Psoas muscle (tissue), 8 donors: ENCODE measurements around the gene S100A8. TPM values are rescaled to one million over a fixed set of nuclear protein-coding genes. Genes with fewer than 3 reads are reported as not detected.

Experiments used
- ATAC-seq, 4 donors: fragments of 200-7000 bp; cut with Tn5 transposase; one replicate each; pipeline ENCODE4 v1.9.1; 2020; ENCODE audit warnings: moderate library complexity in 3 of 4, mild to moderate bottlenecking in 2 of 4
- DNase-seq, 2 donors: peaks; one replicate each; pipeline ENCODE4 v3.0.0-alpha.2; 2020
- H3K27ac ChIP-seq: fragments of 200-600 bp; one replicate; pipeline ENCODE4 v1.8.0; 2022
- H3K27me3 ChIP-seq, 3 donors: fragments of 200-600 bp in 1 of 3; one replicate each; pipeline versions ENCODE4 v1.6.1 to v1.8.0; 2013 to 2022; ENCODE audit warnings: low read length in 2 of 3, mild to moderate bottlenecking in 2 of 3, moderate library complexity in 1 of 3; ENCODE audit not compliant: insufficient read depth in 3 of 3
- H3K36me3 ChIP-seq, 2 donors: fragments of 200-600 bp in 1 of 2; one replicate each; pipeline versions ENCODE4 v1.6.1 to v1.8.0; 2013 to 2022; ENCODE audit warnings: low read depth in 1 of 2, mild to moderate bottlenecking in 1 of 2, moderate library complexity in 1 of 2; ENCODE audit not compliant: insufficient read depth in 1 of 2
- H3K4me1 ChIP-seq: fragments of 200-600 bp; one replicate; pipeline ENCODE4 v1.8.0; 2022
- H3K4me3 ChIP-seq: fragments of 200-600 bp; one replicate; pipeline ENCODE4 v1.8.0; 2022; ENCODE audit warnings: mild to moderate bottlenecking
- H3K9me3 ChIP-seq: fragments of 200-600 bp; one replicate; pipeline ENCODE4 v1.8.0; 2022
- WGBS, 3 donors: extraction: QIAGEN DNeasy Blood & Tissue Kit; methylation state at CpG; one replicate each; pipeline versions ENCODE4 v1.1.6 to v1.1.7; 2013; 5-methylcytosine and 5-hydroxymethylcytosine counted together
- intact Hi-C, 2 donors: fragments of 100-400 bp; cut with DNase I; formaldehyde crosslinking; loops; one replicate each; pipeline versions ENCODE4 v1.11.0 to v1.14.2; 2022
- polyA plus RNA-seq, 3 donors: library from polyadenylated mRNA; stranded (reverse); fragments of 200-250 nt; gene quantifications; one replicate each; pipeline ENCODE4 v1.2.3, GENCODE V29; 2013
- total RNA-seq, 4 donors: library from RNA; stranded (reverse); fragmentation: NEBNext Ultra II Directional in 2 of 4; extraction: Animal tissue kit (Norgen Biotek cat#: 25700) in 2 of 4; gene quantifications; one replicate each; pipeline versions ENCODE4 v1.2.1 to v1.2.4, GENCODE V29; 2021 to 2023
- TF ChIP-seq, protein P1 (sequence below): fragments of 200-600 bp; IDR thresholded peaks from one replicate; pipeline ENCODE4 v1.8.0; 2022; ENCODE audit warnings: antibody characterized with exemption
- donor health status: healthy with polysubstance abuse.
- donor health status: DM: no; HTN: no; CAD: no; lungs with moderate emphysema.
- donor health status: Bipolar disorder and iron deficiency.
- donor health status: healthy.
- donor health status: DM: yes; HTN: yes; CAD: no.
- donor health status: DM: no; HTN: no; CAD: no.
- donor health status: DM: no; HTN: no; CAD: no.
- donor health status: DM: yes; HTN: yes; CAD: no.

Gene S100A8
- total and polyA plus RNA-seq, 7 donors, result 16.8 to 57.0 (median 30.6) TPM

DNA sequence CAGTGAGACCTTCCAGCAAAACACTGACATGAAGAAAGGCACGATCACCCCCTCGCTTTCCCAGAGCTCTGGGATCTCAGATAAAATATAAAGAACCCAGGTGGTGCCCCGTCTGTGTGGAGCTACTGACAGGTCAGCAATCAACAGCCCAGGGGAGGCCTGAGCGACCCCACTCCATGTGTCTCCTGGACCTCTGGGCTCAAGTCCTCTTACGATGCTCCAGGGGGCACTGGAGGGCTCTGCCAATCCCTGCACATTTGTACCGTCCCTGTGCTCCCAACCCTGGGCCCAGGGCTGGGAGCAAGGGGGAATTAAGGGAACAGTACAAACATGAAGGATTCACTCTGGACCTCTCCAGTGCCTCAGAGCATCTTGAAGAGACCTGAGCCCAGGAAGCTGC lies 37.9 kb upstream of the S100A8 start:
- intact Hi-C loops, result no loop called here
- 38 to 48% (median 40%) methylated on average over 6 of the region's 6 CpGs for WGBS, 3 donors
- Histone ChIP-seq H3K4me3 (no peak overlapping the region), H3K27ac (no peak overlapping the region), H3K27me3 (peaks cover 0 to 13% (median 0%) of the 10 kb centered on the region in 3 donors), H3K36me3 (no peaks in the 10 kb centered on the region), H3K9me3 (no peaks in the 10 kb centered on the region), H3K4me1 (no peaks in the 10 kb centered on the region)
- TF ChIP-seq, protein P1, sequence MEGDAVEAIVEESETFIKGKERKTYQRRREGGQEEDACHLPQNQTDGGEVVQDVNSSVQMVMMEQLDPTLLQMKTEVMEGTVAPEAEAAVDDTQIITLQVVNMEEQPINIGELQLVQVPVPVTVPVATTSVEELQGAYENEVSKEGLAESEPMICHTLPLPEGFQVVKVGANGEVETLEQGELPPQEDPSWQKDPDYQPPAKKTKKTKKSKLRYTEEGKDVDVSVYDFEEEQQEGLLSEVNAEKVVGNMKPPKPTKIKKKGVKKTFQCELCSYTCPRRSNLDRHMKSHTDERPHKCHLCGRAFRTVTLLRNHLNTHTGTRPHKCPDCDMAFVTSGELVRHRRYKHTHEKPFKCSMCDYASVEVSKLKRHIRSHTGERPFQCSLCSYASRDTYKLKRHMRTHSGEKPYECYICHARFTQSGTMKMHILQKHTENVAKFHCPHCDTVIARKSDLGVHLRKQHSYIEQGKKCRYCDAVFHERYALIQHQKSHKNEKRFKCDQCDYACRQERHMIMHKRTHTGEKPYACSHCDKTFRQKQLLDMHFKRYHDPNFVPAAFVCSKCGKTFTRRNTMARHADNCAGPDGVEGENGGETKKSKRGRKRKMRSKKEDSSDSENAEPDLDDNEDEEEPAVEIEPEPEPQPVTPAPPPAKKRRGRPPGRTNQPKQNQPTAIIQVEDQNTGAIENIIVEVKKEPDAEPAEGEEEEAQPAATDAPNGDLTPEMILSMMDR, result no peak
- ATAC-seq, result no peak
- no peak for DNase-seq

DNA sequence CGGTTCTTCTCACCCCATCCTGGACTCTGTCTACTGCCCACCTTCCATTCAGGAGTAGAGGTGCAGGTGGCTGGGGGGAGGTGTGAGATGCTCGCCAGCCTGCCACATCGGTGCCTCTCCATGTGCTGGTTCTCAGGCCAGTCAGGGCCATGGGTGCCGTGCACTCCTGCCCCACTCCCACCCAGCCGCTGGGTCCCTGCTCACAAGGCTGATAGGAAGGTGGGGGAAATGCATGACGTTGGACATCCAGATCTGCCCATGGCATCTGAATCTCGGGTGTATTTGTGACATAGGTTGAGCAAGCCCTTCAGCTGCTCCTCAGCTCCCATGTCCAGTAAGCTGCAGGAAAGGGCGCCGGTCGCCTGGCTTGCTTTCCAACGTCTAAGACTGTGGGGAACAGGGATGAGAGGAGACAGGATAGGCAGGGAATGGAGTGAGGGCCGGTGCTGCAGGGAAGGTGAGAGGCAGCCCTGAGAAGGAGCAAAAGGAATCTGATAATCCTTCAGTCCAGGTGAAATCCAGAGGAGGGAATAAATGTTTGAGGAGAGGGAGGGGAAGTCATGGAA lies 37.3 kb upstream of the S100A8 start:
- H3K27ac ChIP-seq, result no peak overlapping the region
- H3K4me1 ChIP-seq, result no peaks in the 10 kb centered on the region
- intact Hi-C loops, result no loop called here
- H3K4me3 ChIP-seq, result no peak overlapping the region
- H3K9me3 ChIP-seq, result no peaks in the 10 kb centered on the region
- no peak for ATAC-seq
- WGBS, 3 donors, result 76 to 81% (median 77%) methylated on average over 12 of the region's 12 CpGs
- DNase-seq, result no peak
- no peaks in the 10 kb centered on the region for H3K36me3 ChIP-seq
- TF ChIP-seq, protein P1, result no peak
- peaks cover 0 to 13% (median 0%) of the 10 kb centered on the region in 3 donors for H3K27me3 ChIP-seq

DNA sequence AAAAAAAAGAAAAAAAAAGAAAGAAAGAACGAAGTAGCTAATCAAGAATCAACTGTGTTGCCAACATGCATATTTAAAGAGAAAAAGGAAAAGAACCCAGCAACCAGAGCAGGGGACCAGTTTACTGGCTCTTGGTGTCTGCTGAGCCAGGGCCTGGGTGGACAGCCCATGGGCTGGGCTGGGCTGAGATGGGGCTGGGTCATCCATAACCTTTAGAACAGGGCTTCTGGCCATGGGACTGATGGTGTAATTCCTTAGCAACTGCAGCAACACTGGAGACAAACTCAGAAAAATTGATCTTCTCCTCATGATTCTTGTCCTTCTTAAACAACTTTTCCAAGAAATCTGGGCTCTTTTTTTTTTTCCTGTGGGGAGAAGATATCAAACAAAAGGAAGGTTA lies 35.9 kb upstream of the S100A8 start:
- 9 to 12% (median 10%) methylated on average over 1 of the region's 1 CpG for WGBS, 3 donors
- no peaks in the 10 kb centered on the region for H3K36me3 ChIP-seq
- ATAC-seq, result no peak
- peaks cover 0 to 13% (median 0%) of the 10 kb centered on the region in 3 donors for H3K27me3 ChIP-seq
- H3K27ac ChIP-seq, result no peak overlapping the region
- no peak for DNase-seq
- no peaks in the 10 kb centered on the region for H3K9me3 ChIP-seq
- TF ChIP-seq, protein P1, result no peak
- H3K4me3 ChIP-seq, result no peak overlapping the region
- intact Hi-C loops, result no loop called here
- H3K4me1 ChIP-seq, result no peaks in the 10 kb centered on the region

DNA sequence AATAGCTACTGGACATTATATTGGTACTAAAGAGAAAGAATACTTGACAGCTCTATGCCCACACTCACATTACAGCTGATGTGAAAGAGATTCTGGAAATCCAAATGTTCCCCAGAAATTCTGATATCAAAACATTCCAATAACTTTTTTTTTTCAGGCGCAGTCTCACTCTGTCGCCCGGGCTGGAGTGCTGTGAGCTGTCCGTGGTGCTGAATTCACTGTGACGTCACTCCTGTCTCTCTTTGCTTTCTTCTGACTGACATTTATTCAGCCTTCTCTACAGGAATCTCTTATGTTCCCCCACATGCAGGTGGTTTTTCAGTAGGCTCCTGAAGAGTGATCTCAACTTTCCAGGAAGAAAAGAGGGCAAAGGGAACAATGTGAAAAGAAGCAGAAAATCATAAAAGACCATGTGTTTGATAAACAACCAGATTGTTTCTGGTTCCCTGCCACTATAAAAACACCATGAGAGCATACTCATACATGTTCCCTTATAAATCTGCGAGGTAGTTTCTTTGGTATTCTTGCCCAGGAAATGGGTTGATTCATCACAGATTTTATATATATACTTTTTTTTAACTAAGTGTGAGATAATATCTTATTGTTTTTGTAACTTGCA lies 31.7 kb upstream of the S100A8 start:
- DNase-seq (peak; percentile 50 to 75), ATAC-seq (peak in 2 of 4 donors; percentile 53 to 57)
- TF ChIP-seq, protein P1, result no peak
- no peaks in the 10 kb centered on the region for H3K9me3 ChIP-seq
- H3K4me1 ChIP-seq, result no peaks in the 10 kb centered on the region
- no peak overlapping the region for H3K4me3 ChIP-seq
- WGBS, 3 donors, result 5 to 7% (median 7%) methylated on average over 6 of the region's 6 CpGs
- intact Hi-C loops, result no loop called here
- H3K27me3 ChIP-seq, result peaks cover 0 to 13% (median 6%) of the 10 kb centered on the region in 3 donors
- H3K27ac ChIP-seq, result no peak overlapping the region
- no peaks in the 10 kb centered on the region for H3K36me3 ChIP-seq
